Tibial artery (tissue), 4 donors: ENCODE data around the gene GCHFR.

Experiments used
- DNase-seq, 2 donors: peaks; one replicate each; pipeline ENCODE4 v3.0.0-alpha.2; 2019
- H3K27ac ChIP-seq, 2 donors: fragments of 200-600 bp; sonication (generic) in 1 of 2; 1 replicate in 1 of 2; 2 replicates in 1 of 2; pipeline ENCODE4 v1.5.1; 2018 to 2019; ENCODE audit warnings: mild to moderate bottlenecking in 1 of 2
- H3K27me3 ChIP-seq, 2 donors: fragments of 200-600 bp; sonication (generic) in 1 of 2; one replicate each; pipeline versions ENCODE4 v1.5.1 to v1.6.0; 2016 to 2019
- H3K36me3 ChIP-seq, 3 donors: fragments of 200-600 bp; sonication (generic) in 2 of 3; one replicate each; pipeline ENCODE4 v1.5.1; 2016 to 2019; ENCODE audit warnings: mild to moderate bottlenecking in 2 of 3
- H3K4me1 ChIP-seq, 4 donors: fragments of 200-600 bp; sonication (generic) in 2 of 4; 1 replicate in 3 of 4; 2 replicates in 1 of 4; pipeline ENCODE4 v1.5.1; 2016 to 2019
- H3K4me3 ChIP-seq, 2 donors: fragments of 200-600 bp; sonication (generic) in 1 of 2; 1 replicate in 1 of 2; 2 replicates in 1 of 2; pipeline ENCODE4 v1.5.1; 2018 to 2019; ENCODE audit warnings: mild to moderate bottlenecking in 2 of 2
- H3K9me3 ChIP-seq, 3 donors: fragments of 200-600 bp; sonication (generic) in 1 of 3; one replicate each; pipeline ENCODE4 v1.5.1; 2016 to 2019
- intact Hi-C: fragments of 100-400 bp; cut with DNase I; formaldehyde crosslinking; loops from one replicate; pipeline ENCODE4 v1.15.0; 2023; ENCODE audit warnings: low total_unique reads
- TF ChIP-seq, protein P1 (sequence below), 2 experiments: fragments of 200-600 bp in 1 of 2; fragments of 450-650 bp in 1 of 2; IDR thresholded peaks; one replicate each; pipeline ENCODE4 v1.5.1; 2017 to 2019; ENCODE audit warnings: antibody characterized with exemption in 2 of 2, mild to moderate bottlenecking in 1 of 2, moderate library complexity in 1 of 2

Gene GCHFR

DNA sequence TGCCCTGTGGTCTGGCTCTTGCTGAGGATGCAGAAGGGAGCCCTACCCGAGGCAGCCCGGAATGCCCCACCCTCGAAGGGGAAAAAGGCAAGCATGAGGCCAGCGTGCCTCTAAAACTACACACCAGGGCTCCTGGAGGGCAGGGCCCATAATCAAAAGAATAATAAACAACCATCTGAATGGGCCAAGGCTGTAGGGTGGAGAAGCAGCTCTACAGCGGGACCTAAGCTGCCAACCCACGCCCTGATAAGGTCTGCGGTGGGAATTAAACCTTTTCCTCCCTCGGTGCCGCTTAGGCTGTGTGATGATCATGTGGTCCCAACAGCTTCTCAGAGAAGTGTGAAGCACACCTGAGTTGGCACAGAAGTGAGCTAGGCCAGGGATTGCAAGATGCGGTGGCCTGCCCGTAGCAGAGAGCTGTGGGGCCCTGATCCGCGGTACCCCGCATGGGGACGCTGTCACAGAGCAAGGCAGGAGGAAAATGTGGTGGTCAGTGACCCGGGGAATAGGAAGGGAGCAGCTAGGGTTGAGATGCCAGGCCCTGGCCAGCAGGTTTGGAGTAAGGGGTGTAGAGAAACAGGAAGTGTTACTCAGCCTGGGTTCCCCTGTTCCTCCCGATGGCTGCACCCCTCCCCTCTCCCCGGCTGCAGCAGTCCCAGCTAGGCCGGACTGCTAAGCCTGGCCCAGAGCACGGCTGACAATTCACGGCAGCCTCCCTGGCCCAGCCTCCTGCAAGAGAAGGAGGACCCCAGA lies 4.8 kb downstream of the GCHFR start:
- Histone ChIP-seq H3K27me3 (no peaks in the 10 kb centered on the region), H3K36me3 (peaks cover 11 to 61% (median 25%) of the 10 kb centered on the region in 3 donors), H3K4me3 (no peak overlapping the region), H3K9me3 (no peaks in the 10 kb centered on the region), H3K27ac (no peak overlapping the region), H3K4me1 (peaks cover 0 to 61% (median 21%) of the 10 kb centered on the region in 4 donors)
- DNase-seq, result peak in 1 of 2 donors; percentile 63
- intact Hi-C loops, result loop anchor here (5.0 kb wide), 1 partner anchor 124 kb away; the partner anchor contains the start of gene VPS18
- TF ChIP-seq, protein P1, sequence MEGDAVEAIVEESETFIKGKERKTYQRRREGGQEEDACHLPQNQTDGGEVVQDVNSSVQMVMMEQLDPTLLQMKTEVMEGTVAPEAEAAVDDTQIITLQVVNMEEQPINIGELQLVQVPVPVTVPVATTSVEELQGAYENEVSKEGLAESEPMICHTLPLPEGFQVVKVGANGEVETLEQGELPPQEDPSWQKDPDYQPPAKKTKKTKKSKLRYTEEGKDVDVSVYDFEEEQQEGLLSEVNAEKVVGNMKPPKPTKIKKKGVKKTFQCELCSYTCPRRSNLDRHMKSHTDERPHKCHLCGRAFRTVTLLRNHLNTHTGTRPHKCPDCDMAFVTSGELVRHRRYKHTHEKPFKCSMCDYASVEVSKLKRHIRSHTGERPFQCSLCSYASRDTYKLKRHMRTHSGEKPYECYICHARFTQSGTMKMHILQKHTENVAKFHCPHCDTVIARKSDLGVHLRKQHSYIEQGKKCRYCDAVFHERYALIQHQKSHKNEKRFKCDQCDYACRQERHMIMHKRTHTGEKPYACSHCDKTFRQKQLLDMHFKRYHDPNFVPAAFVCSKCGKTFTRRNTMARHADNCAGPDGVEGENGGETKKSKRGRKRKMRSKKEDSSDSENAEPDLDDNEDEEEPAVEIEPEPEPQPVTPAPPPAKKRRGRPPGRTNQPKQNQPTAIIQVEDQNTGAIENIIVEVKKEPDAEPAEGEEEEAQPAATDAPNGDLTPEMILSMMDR (IDR thresholded peaks at IDR 0.05), result no peak

DNA sequence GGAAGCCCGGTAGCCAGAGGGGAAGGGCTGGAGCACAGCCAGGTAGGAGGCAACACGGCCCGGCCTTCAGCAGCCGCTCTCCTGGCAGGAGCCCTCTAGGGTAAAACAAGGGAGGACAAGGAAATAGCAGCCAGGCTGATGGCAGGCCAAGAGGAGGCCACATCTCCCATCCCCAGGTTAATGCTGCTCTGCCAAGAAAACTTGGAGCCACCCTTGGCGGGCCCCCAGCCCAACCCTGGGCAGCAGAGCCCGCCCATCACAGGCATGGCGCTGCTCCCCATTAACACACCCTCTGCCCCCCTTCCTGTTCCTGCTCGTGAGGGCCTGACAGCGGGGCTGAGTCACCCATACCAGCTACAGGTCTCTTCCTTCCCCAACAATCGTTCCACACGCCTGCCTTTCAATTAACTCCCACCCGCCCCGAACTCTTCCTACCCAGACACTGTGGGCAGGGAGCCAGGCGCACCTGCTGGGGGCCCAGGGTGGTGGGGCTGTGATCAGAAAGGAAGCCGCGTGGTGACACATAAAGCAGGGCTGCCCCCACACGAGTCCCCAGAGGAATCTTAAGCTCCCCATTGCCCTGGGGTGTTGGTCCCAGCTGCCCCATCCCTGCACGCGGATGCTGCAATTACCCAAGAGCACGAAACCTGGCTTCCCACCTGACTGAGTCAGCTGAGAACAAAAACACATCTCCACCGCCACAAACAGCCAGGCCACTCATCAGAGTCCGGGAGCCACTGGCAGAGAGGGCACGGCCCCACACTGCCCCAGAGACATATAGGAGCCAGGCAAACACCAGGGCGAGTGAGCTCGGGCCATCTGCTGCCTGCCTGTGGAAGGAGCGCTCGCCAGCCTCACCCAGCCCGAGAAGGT lies 5.6 kb downstream of the GCHFR start, which contains the start of gene C15orf62:
Gene C15orf62, plus strand, starts transcription at position 707 of the 873 bp plus-strand sequence. CDS start 516 bp downstream, outside the sequence.
- H3K4me1 ChIP-seq, result peaks cover 0 to 55% (median 18%) of the 10 kb centered on the region in 4 donors
- intact Hi-C loops, result loop anchor here (5.0 kb wide), 1 partner anchor 123 kb away; the partner anchor contains the start of gene VPS18
- H3K27ac ChIP-seq, result no peak within 1 kb of the TSS
- H3K4me3 ChIP-seq, result no peak within 1 kb of the TSS
- H3K9me3 ChIP-seq, result no peaks in the 10 kb centered on the region
- TF ChIP-seq, protein P1 (IDR thresholded peaks at IDR 0.05), result no peak
- H3K36me3 ChIP-seq, result peaks cover 19 to 69% (median 33%) of the 10 kb centered on the region in 3 donors
- DNase-seq, result peak in 1 of 2 donors; percentile 66
- no peaks in the 10 kb centered on the region for H3K27me3 ChIP-seq

DNA sequence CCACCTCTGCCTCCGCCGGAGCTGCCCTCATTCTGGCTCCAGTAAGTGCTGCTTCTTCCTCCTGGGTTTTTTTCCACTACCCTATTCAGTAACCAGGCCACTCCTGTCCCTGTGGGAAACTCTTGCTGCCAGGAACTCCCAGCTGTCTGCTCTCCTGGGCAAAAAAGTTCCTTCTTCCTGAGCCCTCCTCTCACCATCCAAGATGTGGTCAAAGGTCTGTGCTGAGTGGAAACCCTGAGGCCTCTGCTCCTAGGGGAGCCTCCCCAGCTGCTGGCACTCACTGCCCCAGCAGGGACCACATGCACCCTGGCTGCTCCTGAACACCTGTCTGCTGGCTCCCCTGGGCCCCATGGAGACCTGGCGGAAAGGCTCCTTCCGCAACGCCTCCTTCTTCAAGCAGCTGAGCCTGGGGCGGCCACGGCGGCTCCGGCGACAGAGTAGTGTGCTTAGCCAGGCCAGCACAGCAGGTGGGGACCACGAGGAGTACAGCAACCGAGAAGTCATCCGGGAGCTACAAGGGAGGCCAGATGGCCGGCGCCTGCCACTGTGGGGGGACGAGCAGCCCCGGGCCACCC lies 6.4 kb downstream of the GCHFR start:
- peaks cover 26 to 76% (median 41%) of the 10 kb centered on the region in 3 donors for H3K36me3 ChIP-seq
- H3K4me1 ChIP-seq, result peaks cover 0 to 48% (median 13%) of the 10 kb centered on the region in 4 donors
- no peak overlapping the region for H3K4me3 ChIP-seq
- H3K27me3 ChIP-seq, result no peaks in the 10 kb centered on the region
- H3K9me3 ChIP-seq, result no peaks in the 10 kb centered on the region
- no peak overlapping the region for H3K27ac ChIP-seq
- intact Hi-C loops, result no loop called here
- DNase-seq, result no peak
- TF ChIP-seq, protein P1 (IDR thresholded peaks at IDR 0.05), result no peak

DNA sequence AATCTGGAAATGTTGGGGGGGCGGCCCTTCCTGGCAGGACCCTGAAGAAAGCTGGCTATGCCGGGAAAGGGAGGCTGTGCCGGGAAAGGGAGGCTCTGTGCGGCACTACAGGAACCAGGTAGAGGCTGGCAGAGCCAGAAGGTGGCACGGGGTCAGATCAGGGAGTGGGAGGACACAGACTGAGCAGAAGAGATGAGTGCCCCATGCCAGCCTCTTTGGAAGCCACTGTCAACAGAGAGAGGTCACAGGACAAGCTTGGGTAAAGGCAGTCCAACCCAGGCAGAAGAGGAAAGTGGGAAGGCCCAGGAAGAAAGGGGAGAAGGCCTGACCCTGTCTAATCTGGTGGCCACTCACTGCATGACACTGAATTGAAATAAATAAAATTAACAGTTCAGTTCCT lies 7.4 kb downstream of the GCHFR start:
- H3K4me1 ChIP-seq, result peaks cover 0 to 39% (median 4%) of the 10 kb centered on the region in 4 donors
- H3K36me3 ChIP-seq, result peaks cover 35 to 87% (median 51%) of the 10 kb centered on the region in 3 donors
- DNase-seq, result no peak
- H3K9me3 ChIP-seq, result no peaks in the 10 kb centered on the region
- TF ChIP-seq, protein P1 (IDR thresholded peaks at IDR 0.05), result no peak
- no peak overlapping the region for H3K27ac ChIP-seq
- no peak overlapping the region for H3K4me3 ChIP-seq
- no peaks in the 10 kb centered on the region for H3K27me3 ChIP-seq
- intact Hi-C loops, result no loop called here

DNA sequence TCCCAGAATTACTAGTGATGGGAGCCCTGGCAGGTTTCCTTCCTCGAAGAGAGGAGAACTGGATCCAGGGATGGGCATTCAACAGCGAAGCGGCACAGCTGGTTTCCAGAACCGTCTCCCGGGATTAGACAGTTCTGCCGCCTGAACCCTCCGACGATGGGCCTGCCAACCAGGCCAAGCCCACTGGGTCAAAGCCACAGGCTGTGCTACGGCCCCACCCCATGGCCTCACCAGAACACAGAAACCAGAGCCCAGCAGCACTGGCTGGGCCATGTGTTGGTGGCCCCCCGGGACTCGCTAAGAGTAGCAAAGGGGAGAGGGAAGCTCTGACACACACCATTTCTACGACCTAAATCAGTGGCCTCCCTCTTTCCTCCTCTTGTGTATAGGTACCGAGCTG lies 8.1 kb downstream of the GCHFR start:
- intact Hi-C loops, result no loop called here
- peaks cover 43 to 90% (median 58%) of the 10 kb centered on the region in 3 donors for H3K36me3 ChIP-seq

More for the DNA sequence above, 8.1 kb downstream of the GCHFR start:
- peaks cover 0 to 38% (median 0%) of the 10 kb centered on the region in 4 donors for H3K4me1 ChIP-seq
- H3K27ac ChIP-seq, result no peak overlapping the region
- no peaks in the 10 kb centered on the region for H3K27me3 ChIP-seq
- no peak overlapping the region for H3K4me3 ChIP-seq
- TF ChIP-seq, protein P1 (IDR thresholded peaks at IDR 0.05), result no peak
- DNase-seq, result no peak
- no peaks in the 10 kb centered on the region for H3K9me3 ChIP-seq
